Osteoblast (primary cell): Measurements from ENCODE around the gene HPSE2. TPM values are rescaled to one million over a fixed set of nuclear protein-coding genes. Genes with fewer than 3 reads are reported as not detected.
"Not testable (repeated sequence)": the region's sequence is repeated elsewhere in the genome, so short reads cannot be mapped to it uniquely, and the experiment has no call there.

Experiments used
- DNase-seq: peaks from one replicate; pipeline ENCODE4 v3.0.0; 2011; ENCODE audit warnings: low spot score, mixed read lengths; ENCODE audit not compliant: insufficient read length; ENCODE audit errors: missing footprints
- H2AFZ ChIP-seq: 2 replicates; pipeline ENCODE4 v1.6.0; 2011; ENCODE audit warnings: mild to moderate bottlenecking, low read length
- H3K27ac ChIP-seq: 2 replicates; pipeline ENCODE4 v1.5.1; 2011; ENCODE audit warnings: mild to moderate bottlenecking, low read depth, low read length, moderate library complexity
- H3K27me3 ChIP-seq: 2 replicates; pipeline ENCODE4 v1.6.0; 2012; ENCODE audit warnings: mild to moderate bottlenecking, control low read depth, inconsistent platforms, low read length, moderate library complexity; ENCODE audit not compliant: insufficient read depth
- H3K36me3 ChIP-seq: 2 replicates; pipeline ENCODE4 v1.5.1; 2011; ENCODE audit warnings: mild to moderate bottlenecking, low read length, control low read depth, moderate library complexity; ENCODE audit not compliant: insufficient read depth
- H3K4me1 ChIP-seq: 2 replicates; pipeline ENCODE4 v1.5.1; 2011; ENCODE audit warnings: mild to moderate bottlenecking, low read length, control low read depth, moderate library complexity; ENCODE audit not compliant: insufficient read depth
- H3K4me2 ChIP-seq: 2 replicates; pipeline ENCODE4 v1.6.0; 2011; ENCODE audit warnings: mild to moderate bottlenecking, low read length; ENCODE audit not compliant: insufficient read depth
- H3K4me3 ChIP-seq: fragments of 200-600 bp; sonication (generic); 3 replicates; pipeline ENCODE4 v1.5.1; 2012; ENCODE audit warnings: mild to moderate bottlenecking, low read length, inconsistent platforms; ENCODE audit not compliant: insufficient read depth
- H3K79me2 ChIP-seq: 2 replicates; pipeline ENCODE4 v1.6.0; 2012; ENCODE audit warnings: mild to moderate bottlenecking, low read length, control low read depth, inconsistent platforms; ENCODE audit not compliant: insufficient read depth
- H3K9me3 ChIP-seq: 2 replicates; pipeline ENCODE4 v1.5.1; 2011; ENCODE audit warnings: low read depth, low read length, control low read depth
- H4K20me1 ChIP-seq: 2 replicates; pipeline ENCODE4 v1.6.0; 2012; ENCODE audit warnings: mild to moderate bottlenecking, low read length, control low read depth; ENCODE audit not compliant: insufficient read depth
- CTCF ChIP-seq: IDR thresholded peaks from 2 replicates; pipeline ENCODE4 v1.5.1; 2011; ENCODE audit warnings: mild to moderate bottlenecking, low read depth, low read length, moderate library complexity; ENCODE audit errors: extremely low read depth
- total RNA-seq: library from RNA; depleted of rRNA; stranded (reverse); fragments of >200 nt; gene quantifications from 2 replicates; pipeline ENCODE4 v1.2.3, GENCODE V29; 2012

HPSE2 gene
- total RNA-seq, 1 donor = not detected

GRCh38 chr10:98513704-98514103 is 721.9 kb downstream of the HPSE2 start:
- Histone ChIP-seq H3K79me2 (no peaks in the 10 kb centered on the region), H3K4me3 (no peak overlapping the region), H3K36me3 (no peaks in the 10 kb centered on the region), H4K20me1 (no peaks in the 10 kb centered on the region), H2AFZ (no peak overlapping the region), H3K4me1 (no peaks in the 10 kb centered on the region), H3K4me2 (no peak overlapping the region), H3K27ac (no peak overlapping the region), H3K9me3 (no peaks in the 10 kb centered on the region), H3K27me3 (peaks cover 5% of the 10 kb centered on the region)
- DNase-seq = no peak
- TF ChIP-seq CTCF = no peak

- Histone ChIP-seq H3K27ac (no peak overlapping the region), H3K36me3 (no peaks in the 10 kb centered on the region), H3K79me2 (no peaks in the 10 kb centered on the region), H3K4me2 (no peak overlapping the region), H4K20me1 (no peaks in the 10 kb centered on the region), H3K4me1 (no peaks in the 10 kb centered on the region), H2AFZ (no peak overlapping the region), H3K27me3 (peaks cover 5% of the 10 kb centered on the region), H3K9me3 (no peaks in the 10 kb centered on the region), H3K4me3 (no peak overlapping the region)
- DNase-seq = no peak
- no peak for TF ChIP-seq CTCF
Measured at GRCh38 chr10:98511876-98512275, 723.8 kb downstream of the HPSE2 start.

- no peak for TF ChIP-seq CTCF
- Histone ChIP-seq H3K4me1 (no peaks in the 10 kb centered on the region), H4K20me1 (no peaks in the 10 kb centered on the region), H3K9me3 (no peaks in the 10 kb centered on the region), H3K36me3 (no peaks in the 10 kb centered on the region), H3K4me3 (no peak overlapping the region), H3K27me3 (peaks cover 2% of the 10 kb centered on the region), H3K4me2 (no peak overlapping the region), H2AFZ (no peak overlapping the region), H3K27ac (no peak overlapping the region), H3K79me2 (no peaks in the 10 kb centered on the region)
- DNase-seq = no peak
Measured at GRCh38 chr10:98510412-98510995, 725.1 kb downstream of the HPSE2 start.

GRCh38 chr10:98509745-98510144 is 725.9 kb downstream of the HPSE2 start:
- no peak for TF ChIP-seq CTCF
- Histone ChIP-seq H3K4me2 (no peak overlapping the region), H3K9me3 (no peaks in the 10 kb centered on the region), H3K4me3 (no peak overlapping the region), H3K36me3 (no peaks in the 10 kb centered on the region), H3K4me1 (no peaks in the 10 kb centered on the region), H3K27ac (no peak overlapping the region), H2AFZ (no peak overlapping the region), H3K27me3 (no peaks in the 10 kb centered on the region), H3K79me2 (no peaks in the 10 kb centered on the region), H4K20me1 (no peaks in the 10 kb centered on the region)
- DNase-seq = no peak

GRCh38 chr10:98502535-98502934 is 733.1 kb downstream of the HPSE2 start:
- not testable (repeated sequence) for H2AFZ ChIP-seq, H3K27ac ChIP-seq, H3K27me3 ChIP-seq, H3K4me3 ChIP-seq, H3K79me2 ChIP-seq, H3K4me1 ChIP-seq, DNase-seq, H3K9me3 ChIP-seq, H3K4me2 ChIP-seq, H3K36me3 ChIP-seq, H4K20me1 ChIP-seq
